K562 (cell line): ENCODE results near the gene DMXL1. TPM values are rescaled to one million over a fixed set of nuclear protein-coding genes. Genes with fewer than 3 reads are reported as not detected.

Source experiments
- ARID4B ChIP-seq: sonication (generic); formaldehyde crosslinking; IDR thresholded peaks from 2 replicates; pipeline ENCODE4 v1.8.0; 2022; ENCODE audit warnings: mild to moderate bottlenecking, missing genetic modification reagents
- C11orf30 ChIP-seq: fragments of 450-650 bp; IDR thresholded peaks from 2 replicates; pipeline ENCODE4 v1.6.1; 2016; ENCODE audit warnings: low read depth, mild to moderate bottlenecking
- HDAC2 ChIP-seq: fragments of 450-650 bp; IDR thresholded peaks from 2 replicates; pipeline ENCODE4 v1.6.1; 2016; ENCODE audit warnings: mild to moderate bottlenecking
- NCOR1 ChIP-seq: fragments of 450-650 bp; IDR thresholded peaks from 2 replicates; pipeline ENCODE4 v1.6.1; 2016; ENCODE audit warnings: mild to moderate bottlenecking, moderate library complexity
- TAF1 ChIP-seq: IDR thresholded peaks from 2 replicates; pipeline ENCODE4 v1.6.1; 2011; ENCODE audit warnings: mild to moderate bottlenecking, low read length, moderate library complexity; ENCODE audit not compliant: insufficient read depth, control insufficient read depth, severe bottlenecking; ENCODE audit errors: extremely low read depth
- ZFX ChIP-seq: sonication (generic); formaldehyde crosslinking; IDR thresholded peaks from 2 replicates; pipeline ENCODE4 v1.8.0; 2022; ENCODE audit warnings: mild to moderate bottlenecking, missing genetic modification reagents, moderate library complexity
- polyA plus RNA-seq, 8 experiments: library from polyadenylated mRNA; depleted of rRNA in 4 of 8; stranded (reverse) in 5 of 8; unstranded in 3 of 8; fragments of >200 nt; fragmentation: Nextera tagmentation in 2 of 8; fragmentation: Illumina TruSeq in 1 of 8; extraction: Ambion mirVana in 2 of 8; extraction: Trizol in 1 of 8; gene quantifications; 2 replicates each; pipeline versions ENCODE4 v1.2.1 to v1.2.3, GENCODE V29; 2011 to 2014; ENCODE audit warnings: inconsistent platforms in 1 of 8, missing spikeins in 1 of 8
- total RNA-seq, 7 experiments: library from RNA; depleted of rRNA in 6 of 7; stranded (reverse); fragments of >200 nt in 6 of 7; fragmentation: Illumina TruSeq in 2 of 7; extraction: Trizol in 2 of 7; gene quantifications; 2 replicates each; pipeline versions ENCODE4 v1.2.1 to v1.2.3, GENCODE V29; 2011 to 2021; ENCODE audit warnings: low replicate concordance in 1 of 7
- TF ChIP-seq, protein P1 (sequence below): sonication (generic); formaldehyde crosslinking; IDR thresholded peaks from 2 replicates; pipeline ENCODE4 v1.8.0; 2023; ENCODE audit warnings: missing genetic modification reagents, mild to moderate bottlenecking, borderline replicate concordance
- TF ChIP-seq, protein P2 (sequence below), 2 experiments: fragments of 450-650 bp in 1 of 2; sonication (generic) in 1 of 2; formaldehyde crosslinking in 1 of 2; IDR thresholded peaks; 2 replicates each; pipeline versions ENCODE4 v1.7.1 to v1.9.0; 2016 to 2022; ENCODE audit warnings: inconsistent platforms in 1 of 2, mild to moderate bottlenecking in 1 of 2, missing genetic modification reagents in 1 of 2

DMXL1 gene
- total and polyA plus RNA-seq, 9 of the 15 experiments (the other 6 are each of a cell fraction or from before 2014, with no cell fraction given): 8.3 to 40.3 (median 30.6) TPM

- TF ChIP-seq, protein P1, sequence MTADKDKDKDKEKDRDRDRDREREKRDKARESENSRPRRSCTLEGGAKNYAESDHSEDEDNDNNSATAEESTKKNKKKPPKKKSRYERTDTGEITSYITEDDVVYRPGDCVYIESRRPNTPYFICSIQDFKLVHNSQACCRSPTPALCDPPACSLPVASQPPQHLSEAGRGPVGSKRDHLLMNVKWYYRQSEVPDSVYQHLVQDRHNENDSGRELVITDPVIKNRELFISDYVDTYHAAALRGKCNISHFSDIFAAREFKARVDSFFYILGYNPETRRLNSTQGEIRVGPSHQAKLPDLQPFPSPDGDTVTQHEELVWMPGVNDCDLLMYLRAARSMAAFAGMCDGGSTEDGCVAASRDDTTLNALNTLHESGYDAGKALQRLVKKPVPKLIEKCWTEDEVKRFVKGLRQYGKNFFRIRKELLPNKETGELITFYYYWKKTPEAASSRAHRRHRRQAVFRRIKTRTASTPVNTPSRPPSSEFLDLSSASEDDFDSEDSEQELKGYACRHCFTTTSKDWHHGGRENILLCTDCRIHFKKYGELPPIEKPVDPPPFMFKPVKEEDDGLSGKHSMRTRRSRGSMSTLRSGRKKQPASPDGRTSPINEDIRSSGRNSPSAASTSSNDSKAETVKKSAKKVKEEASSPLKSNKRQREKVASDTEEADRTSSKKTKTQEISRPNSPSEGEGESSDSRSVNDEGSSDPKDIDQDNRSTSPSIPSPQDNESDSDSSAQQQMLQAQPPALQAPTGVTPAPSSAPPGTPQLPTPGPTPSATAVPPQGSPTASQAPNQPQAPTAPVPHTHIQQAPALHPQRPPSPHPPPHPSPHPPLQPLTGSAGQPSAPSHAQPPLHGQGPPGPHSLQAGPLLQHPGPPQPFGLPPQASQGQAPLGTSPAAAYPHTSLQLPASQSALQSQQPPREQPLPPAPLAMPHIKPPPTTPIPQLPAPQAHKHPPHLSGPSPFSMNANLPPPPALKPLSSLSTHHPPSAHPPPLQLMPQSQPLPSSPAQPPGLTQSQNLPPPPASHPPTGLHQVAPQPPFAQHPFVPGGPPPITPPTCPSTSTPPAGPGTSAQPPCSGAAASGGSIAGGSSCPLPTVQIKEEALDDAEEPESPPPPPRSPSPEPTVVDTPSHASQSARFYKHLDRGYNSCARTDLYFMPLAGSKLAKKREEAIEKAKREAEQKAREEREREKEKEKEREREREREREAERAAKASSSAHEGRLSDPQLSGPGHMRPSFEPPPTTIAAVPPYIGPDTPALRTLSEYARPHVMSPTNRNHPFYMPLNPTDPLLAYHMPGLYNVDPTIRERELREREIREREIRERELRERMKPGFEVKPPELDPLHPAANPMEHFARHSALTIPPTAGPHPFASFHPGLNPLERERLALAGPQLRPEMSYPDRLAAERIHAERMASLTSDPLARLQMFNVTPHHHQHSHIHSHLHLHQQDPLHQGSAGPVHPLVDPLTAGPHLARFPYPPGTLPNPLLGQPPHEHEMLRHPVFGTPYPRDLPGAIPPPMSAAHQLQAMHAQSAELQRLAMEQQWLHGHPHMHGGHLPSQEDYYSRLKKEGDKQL: no peak
- no peak for TF ChIP-seq HDAC2
- 0 out of 2 replicates have a peak, but pooled peaks have one; percentile 25 for TF ChIP-seq ZFX (CRISPR knock-in tag)
- TF ChIP-seq C11orf30: peak; percentile 71; the same call in 1 of the 2 replicates
- TF ChIP-seq, protein P2, sequence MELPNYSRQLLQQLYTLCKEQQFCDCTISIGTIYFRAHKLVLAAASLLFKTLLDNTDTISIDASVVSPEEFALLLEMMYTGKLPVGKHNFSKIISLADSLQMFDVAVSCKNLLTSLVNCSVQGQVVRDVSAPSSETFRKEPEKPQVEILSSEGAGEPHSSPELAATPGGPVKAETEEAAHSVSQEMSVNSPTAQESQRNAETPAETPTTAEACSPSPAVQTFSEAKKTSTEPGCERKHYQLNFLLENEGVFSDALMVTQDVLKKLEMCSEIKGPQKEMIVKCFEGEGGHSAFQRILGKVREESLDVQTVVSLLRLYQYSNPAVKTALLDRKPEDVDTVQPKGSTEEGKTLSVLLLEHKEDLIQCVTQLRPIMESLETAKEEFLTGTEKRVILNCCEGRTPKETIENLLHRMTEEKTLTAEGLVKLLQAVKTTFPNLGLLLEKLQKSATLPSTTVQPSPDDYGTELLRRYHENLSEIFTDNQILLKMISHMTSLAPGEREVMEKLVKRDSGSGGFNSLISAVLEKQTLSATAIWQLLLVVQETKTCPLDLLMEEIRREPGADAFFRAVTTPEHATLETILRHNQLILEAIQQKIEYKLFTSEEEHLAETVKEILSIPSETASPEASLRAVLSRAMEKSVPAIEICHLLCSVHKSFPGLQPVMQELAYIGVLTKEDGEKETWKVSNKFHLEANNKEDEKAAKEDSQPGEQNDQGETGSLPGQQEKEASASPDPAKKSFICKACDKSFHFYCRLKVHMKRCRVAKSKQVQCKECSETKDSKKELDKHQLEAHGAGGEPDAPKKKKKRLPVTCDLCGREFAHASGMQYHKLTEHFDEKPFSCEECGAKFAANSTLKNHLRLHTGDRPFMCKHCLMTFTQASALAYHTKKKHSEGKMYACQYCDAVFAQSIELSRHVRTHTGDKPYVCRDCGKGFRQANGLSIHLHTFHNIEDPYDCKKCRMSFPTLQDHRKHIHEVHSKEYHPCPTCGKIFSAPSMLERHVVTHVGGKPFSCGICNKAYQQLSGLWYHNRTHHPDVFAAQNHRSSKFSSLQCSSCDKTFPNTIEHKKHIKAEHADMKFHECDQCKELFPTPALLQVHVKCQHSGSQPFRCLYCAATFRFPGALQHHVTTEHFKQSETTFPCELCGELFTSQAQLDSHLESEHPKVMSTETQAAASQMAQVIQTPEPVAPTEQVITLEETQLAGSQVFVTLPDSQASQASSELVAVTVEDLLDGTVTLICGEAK (IDR thresholded peaks at IDR 0.05): no peak
- TF ChIP-seq, protein P2 (CRISPR knock-in tag; IDR thresholded peaks at IDR 0.05): no peak
- no peak for TF ChIP-seq TAF1
- TF ChIP-seq NCOR1: no peak
- TF ChIP-seq ARID4B (CRISPR knock-in tag): no peak
Observed at GRCh38 chr5:119072496-119072895, 1.6 kb downstream of the DMXL1 start (continued).
